K562 (cell line): ENCODE results near the gene TCF3. TPM values are rescaled to one million over a fixed set of nuclear protein-coding genes. Genes with fewer than 3 reads are reported as not detected.

Source experiments
- ATAC-seq: fragments of 200-7000 bp; cut with Tn5 transposase; 3 replicates; pipeline ENCODE4 v1.9.1; 2020; ENCODE audit warnings: moderate library complexity
- BruUV-seq: library from RNA; stranded (reverse); fragments of 400-500 nt; replicated peaks from 2 replicates; lab custom pipeline; 2021; lab: Mats Ljungman, UMichigan
- CTCF ChIA-PET: fragments of 300-600 bp; formaldehyde crosslinking; extraction: SDS; loops from one replicate; lab custom pipeline; 2021; ENCODE audit warnings: low intra/inter-chr PET ratio; lab: Yijun Ruan, JAX
- POLR2A ChIA-PET: fragments of 300-600, 350-650 bp; sonication (Branson Sonifier 250); formaldehyde crosslinking; extraction: SDS; loops from one replicate; lab custom pipeline; 2021; ENCODE audit warnings: antibody characterized with exemption, inconsistent platforms; lab: Yijun Ruan, JAX
- DNase-seq, 4 experiments: peaks; one replicate each; pipeline versions ENCODE4 v3.0.0 to v3.0.0-alpha.2; 2011 to 2018; ENCODE audit warnings: low spot score in 3 of 4, mixed read lengths in 3 of 4; ENCODE audit errors: extremely low read depth in 1 of 4
- FAIRE-seq: peaks from 2 replicates; lab custom pipeline; 2011; peaks lifted over from hg19 to GRCh38; lab: Jason Lieb, UNC
- H2AFZ ChIP-seq: 2 replicates; pipeline ENCODE4 v1.6.0; 2011; ENCODE audit warnings: low read depth, low read length, control low read depth, inconsistent platforms
- H3K27ac ChIP-seq: fragments of 200-600 bp; 3 replicates; pipeline ENCODE4 v1.8.0; 2011; ENCODE audit warnings: low read depth, mild to moderate bottlenecking, control low read depth, inconsistent platforms, low read length, moderate library complexity, mixed read lengths; ENCODE audit errors: extremely low read depth
- H3K27me3 ChIP-seq, 2 experiments: fragments of 300-600 bp in 1 of 2; 2 replicates in 1 of 2; 3 replicates in 1 of 2; pipeline versions ENCODE4 v1.6.0 to v1.8.0; 2011; ENCODE audit warnings: inconsistent platforms in 2 of 2, low read length in 2 of 2, mild to moderate bottlenecking in 1 of 2, mixed read lengths in 1 of 2, moderate library complexity in 1 of 2; ENCODE audit not compliant: control insufficient read depth in 2 of 2, insufficient read depth in 2 of 2
- H3K36me3 ChIP-seq: fragments of 300-600 bp; 3 replicates; pipeline ENCODE4 v1.8.0; 2011; ENCODE audit warnings: mild to moderate bottlenecking, low read length, inconsistent platforms; ENCODE audit not compliant: control insufficient read depth, insufficient read depth
- H3K4me1 ChIP-seq, 2 experiments: fragments of 200-600 bp in 1 of 2; replicated peaks in 1 of 2; 2 replicates in 1 of 2; 3 replicates in 1 of 2; pipeline versions ENCODE4 v1.5.1 to v1.8.0; 2011; ENCODE audit warnings: inconsistent platforms in 2 of 2, low read length in 2 of 2, mild to moderate bottlenecking in 1 of 2, mixed read lengths in 1 of 2, moderate library complexity in 1 of 2; ENCODE audit not compliant: control insufficient read depth in 2 of 2, insufficient read depth in 2 of 2
- H3K4me2 ChIP-seq: 2 replicates; pipeline ENCODE4 v1.6.1; 2011; ENCODE audit warnings: low read length, control low read depth, inconsistent platforms, mixed read lengths; ENCODE audit not compliant: insufficient read depth
- H3K4me3 ChIP-seq: fragments of 200-600 bp; sonication (generic), shearing (Covaris generic); 2 replicates; pipeline ENCODE4 v1.5.1; 2016; ENCODE audit warnings: control low read depth, inconsistent platforms
- H3K79me2 ChIP-seq: fragments of 200-600 bp; 3 replicates; pipeline ENCODE4 v1.8.0; 2011; ENCODE audit warnings: low read length, inconsistent platforms; ENCODE audit not compliant: control insufficient read depth, insufficient read depth
- H3K9ac ChIP-seq, 2 experiments: 2 replicates each; pipeline versions ENCODE4 v1.6.0 to v1.6.1; 2011; ENCODE audit warnings: low read depth in 2 of 2, low read length in 2 of 2, control low read depth in 1 of 2, inconsistent platforms in 1 of 2, mild to moderate bottlenecking in 1 of 2, mixed read lengths in 1 of 2; ENCODE audit not compliant: insufficient read depth in 1 of 2
- H3K9me1 ChIP-seq: one replicate; pipeline ENCODE4 v1.6.0; 2011; ENCODE audit warnings: inconsistent platforms, mild to moderate bottlenecking, low read length, moderate library complexity; ENCODE audit not compliant: control insufficient read depth, insufficient read depth
- H3K9me3 ChIP-seq: replicated peaks from 2 replicates; pipeline ENCODE4 v1.5.1; 2011; ENCODE audit warnings: low read depth, low read length, inconsistent platforms; ENCODE audit not compliant: control insufficient read depth, insufficient read depth
- H4K20me1 ChIP-seq: replicated peaks from 2 replicates; pipeline ENCODE4 v1.6.1; 2011; ENCODE audit warnings: low read length, inconsistent platforms, mixed read lengths; ENCODE audit not compliant: control insufficient read depth, insufficient read depth
- CHD2 ChIP-seq: IDR thresholded peaks from 2 replicates; pipeline ENCODE4 v1.6.1; 2011; ENCODE audit warnings: low read depth, low read length
- FIP1L1 ChIP-seq: fragments of 200-400 bp; formaldehyde crosslinking; IDR thresholded peaks from 2 replicates; pipeline ENCODE4 v1.6.1; 2018; ENCODE audit warnings: mild to moderate bottlenecking, low read depth, low read length; ENCODE audit not compliant: poor library complexity, severe bottlenecking
- HBP1 ChIP-seq: fragments of 450-650 bp; formaldehyde crosslinking; IDR thresholded peaks from 2 replicates; pipeline ENCODE4 v1.4.0; 2022; ENCODE audit warnings: missing genetic modification characterization
- L3MBTL2 ChIP-seq: fragments of 450-650 bp; IDR thresholded peaks from 2 replicates; pipeline ENCODE4 v1.6.1; 2016; ENCODE audit warnings: mild to moderate bottlenecking, moderate library complexity
- MYC ChIP-seq, 2 experiments: fragments of 250-450 bp in 1 of 2; sonication (Bioruptor Pico) in 1 of 2; IDR thresholded peaks; 2 replicates each; pipeline versions ENCODE4 v1.5.1 to v1.6.1; 2012 to 2021; ENCODE audit warnings: low read depth in 2 of 2, borderline replicate concordance in 1 of 2, improper control_type of control experiment in 1 of 2, low read length in 1 of 2, mild to moderate bottlenecking in 1 of 2, moderate library complexity in 1 of 2
- NRF1 ChIP-seq, 2 experiments: fragments of 450-650 bp; IDR thresholded peaks in 1 of 2; conservative IDR thresholded peaks in 1 of 2; 2 replicates each; pipeline ENCODE4 v1.6.1; 2014; ENCODE audit warnings: mild to moderate bottlenecking in 2 of 2
- PHF8 ChIP-seq: fragments of 200-600 bp; sonication (generic); IDR thresholded peaks from 2 replicates; pipeline ENCODE4 v1.6.1; 2012; ENCODE audit warnings: mixed run types, mild to moderate bottlenecking, inconsistent platforms, low read length, moderate library complexity, borderline replicate concordance
- SNRNP70 ChIP-seq: fragments of 200-400 bp; formaldehyde crosslinking; optimal IDR thresholded peaks from 2 replicates; pipeline ENCODE3; 2017; ENCODE audit warnings: low read depth, low read length
- TFAP4 ChIP-seq: sonication (generic); formaldehyde crosslinking; IDR thresholded peaks from 2 replicates; pipeline ENCODE4 v1.8.0; 2022; ENCODE audit warnings: missing genetic modification reagents, mild to moderate bottlenecking, moderate library complexity, borderline replicate concordance
- USF2 ChIP-seq: sonication (generic); formaldehyde crosslinking; IDR thresholded peaks from 2 replicates; pipeline ENCODE4 v1.5.0; 2020; ENCODE audit warnings: missing genetic modification reagents
- WHSC1 ChIP-seq: IDR thresholded peaks from one replicate; pipeline ENCODE4 v1.6.1; 2012; ENCODE audit warnings: low read length, control low read depth, inconsistent platforms
- ZEB2 ChIP-seq: fragments of 450-650 bp; IDR thresholded peaks from 2 replicates; pipeline ENCODE4 v1.6.1; 2016
- ZNF174 ChIP-seq: fragments of 250-450 bp; sonication (Bioruptor Pico); IDR thresholded peaks from 2 replicates; pipeline ENCODE4 v1.4.0; 2020; ENCODE audit warnings: mild to moderate bottlenecking
- ZNF23 ChIP-seq: fragments of 250-450 bp; sonication (Bioruptor Pico); IDR thresholded peaks from 2 replicates; pipeline ENCODE4 v1.4.0; 2020; ENCODE audit warnings: mild to moderate bottlenecking
- ZNF395 ChIP-seq: fragments of 200-800 bp; sonication (Bioruptor generic); IDR thresholded peaks from 2 replicates; pipeline ENCODE4 v1.6.1; 2017; ENCODE audit warnings: missing genetic modification characterization, missing compliant biosample characterization
- ZNF668 ChIP-seq: fragments of 250-450 bp; sonication (Bioruptor Pico); IDR thresholded peaks from 2 replicates; pipeline ENCODE4 v1.8.0; 2022; ENCODE audit warnings: mild to moderate bottlenecking, inconsistent platforms
- ZNF696 ChIP-seq: fragments of 250-450 bp; sonication (Bioruptor Pico); conservative IDR thresholded peaks from 2 replicates; pipeline ENCODE4 v1.4.0; 2020; ENCODE audit warnings: mild to moderate bottlenecking, moderate library complexity
- WGBS: fragments of 100-300 bp; shearing (Covaris generic); methylation state at CpG from one replicate; pipeline ENCODE4 v1.1.6; 2016; ENCODE audit warnings: low coverage, mixed read lengths; ENCODE audit not compliant: insufficient coverage; ENCODE audit errors: missing lambda C conversion rate; 5-methylcytosine and 5-hydroxymethylcytosine counted together
- in situ Hi-C: fragments of 300-500 bp; cut with MboI; formaldehyde crosslinking; loops from 4 replicates; pipeline ENCODE4 v1.15.0; 2018; ENCODE audit warnings: inconsistent platforms, mixed read lengths
- intact Hi-C: fragments of 100-400 bp; cut with micrococcal nuclease; formaldehyde crosslinking; loops from 2 replicates; pipeline ENCODE4 v1.14.2; 2022
- polyA plus RNA-seq, 8 experiments: library from polyadenylated mRNA; depleted of rRNA in 4 of 8; stranded (reverse) in 5 of 8; unstranded in 3 of 8; fragments of >200 nt; fragmentation: Nextera tagmentation in 2 of 8; fragmentation: Illumina TruSeq in 1 of 8; extraction: Ambion mirVana in 2 of 8; extraction: Trizol in 1 of 8; gene quantifications; 2 replicates each; pipeline versions ENCODE4 v1.2.1 to v1.2.3, GENCODE V29; 2011 to 2014; ENCODE audit warnings: inconsistent platforms in 1 of 8, missing spikeins in 1 of 8
- total RNA-seq, 7 experiments: library from RNA; depleted of rRNA in 6 of 7; stranded (reverse); fragments of >200 nt in 6 of 7; fragmentation: Illumina TruSeq in 2 of 7; extraction: Trizol in 2 of 7; gene quantifications; 2 replicates each; pipeline versions ENCODE4 v1.2.1 to v1.2.3, GENCODE V29; 2011 to 2021; ENCODE audit warnings: low replicate concordance in 1 of 7

TCF3 gene
- total and polyA plus RNA-seq, 9 of the 15 experiments (the other 6 are each of a cell fraction or from before 2014, with no cell fraction given), result 5.6 to 259 (median 84.0) TPM

GRCh38 chr19:1568320-1569019, 83.9 kb downstream of the TCF3 start, which contains the start of gene MEX3D:
TSS of gene MEX3D (minus strand) at chr19:1568325. CDS start at chr19:1568058, 267 bp downstream.
- no peaks in the 10 kb centered on the region for H3K9me3 ChIP-seq
- H3K36me3 ChIP-seq, result no peaks in the 10 kb centered on the region
- POLR2A ChIA-PET, result interaction anchor here (0.6 to 1.4 kb wide), 2 partner anchors 20 to 29 kb away, joined by 3 to 6 read pairs; no protein-coding TSS in a partner anchor
- H2AFZ ChIP-seq, result peak within 1 kb of the TSS; percentile 90
- CTCF ChIA-PET, result no interaction called here
- H3K4me2 ChIP-seq, result peak within 1 kb of the TSS; percentile 71
- BruUV-seq, result no TSS peak
- in situ Hi-C loops (no loop called here), intact Hi-C loops (no loop called here)
- peaks cover 5% of the 10 kb centered on the region for H4K20me1 ChIP-seq
- H3K9me1 ChIP-seq, result no peaks in the 10 kb centered on the region
- peak within 1 kb of the TSS; percentile 50 for H3K4me3 ChIP-seq
- DNase-seq (peak; percentile 85 to 98 (median 98)), FAIRE-seq (no peak), ATAC-seq (peak; percentile 86)
- H3K27me3 ChIP-seq, result no peaks in the 10 kb centered on the region
- H3K4me1 ChIP-seq, result peaks cover 6 to 39% of the 10 kb centered on the region in 2 experiments
- H3K9ac ChIP-seq, result peak within 1 kb of the TSS; percentile 44 to 92; a peak in 3 of 4 replicates
- peak within 1 kb of the TSS; percentile 54; the same call in 1 of the 3 replicates for H3K27ac ChIP-seq
- H3K79me2 ChIP-seq, result peaks cover 32% of the 10 kb centered on the region
- 12% methylated on average over 6 of the region's 63 CpGs for WGBS
- no peak for TF ChIP-seq WHSC1
- TF ChIP-seq CHD2, result no peak
- TF ChIP-seq PHF8, result peak; percentile 49; the same call in 1 of the 2 replicates
- peak; percentile 64 for TF ChIP-seq USF2 (CRISPR knock-in tag)
- peak; percentile 62; the same call in 1 of the 2 replicates for TF ChIP-seq ZNF395 (CRISPR knock-in tag)
- no peak for TF ChIP-seq ZNF668 (CRISPR knock-in tag)
- TF ChIP-seq ZEB2, result peak; percentile 52; the same call in 1 of the 2 replicates
- no peak for TF ChIP-seq HBP1
- TF ChIP-seq MYC (IDR thresholded peaks at IDR 0.05; ENCODE audit: low read depth, low read length), result peak; percentile 88
- TF ChIP-seq MYC (CRISPR knock-in tag; IDR thresholded peaks at IDR 0.05; ENCODE audit: borderline replicate concordance, low read depth), result no peak
- TF ChIP-seq ZNF23 (CRISPR knock-in tag), result no peak
- TF ChIP-seq SNRNP70, result no peak
- TF ChIP-seq L3MBTL2, result peak; percentile 99
- no peak for TF ChIP-seq ZNF174 (CRISPR knock-in tag)
- peak in 1 of 2 experiments; percentile 61; a peak in 1 of 4 replicates for TF ChIP-seq NRF1 (conservative IDR thresholded peaks at IDR 0.05 in 1 of 2, IDR thresholded peaks at IDR 0.05 in 1 of 2)
- TF ChIP-seq TFAP4 (CRISPR knock-in tag), result peak; percentile 73
- TF ChIP-seq FIP1L1, result peak; percentile 25
- no peak for TF ChIP-seq ZNF696
